ENCODE data around the gene GRB7. TPM values are rescaled to one million over a fixed set of nuclear protein-coding genes. Genes with fewer than 3 reads are reported as not detected.
A peak's percentile ranks its signal among the peaks of the same experiment; 100 is the strongest.

Gene GRB7
- total and polyA plus RNA-seq, 9 of the 15 experiments (the other 6 are each of a cell fraction or from before 2014, with no cell fraction given): 0.04 to 6.2 (median 2.2) TPM

- no peak for TF ChIP-seq TRIM25 (IDR thresholded peaks at IDR 0.05; ENCODE audit: borderline replicate concordance)
- no peak for TF ChIP-seq PML (IDR thresholded peaks at IDR 0.05; ENCODE audit: low read length)
- no peak for TF ChIP-seq RNF2 (IDR thresholded peaks at IDR 0.05)
- TF ChIP-seq ZNF644 (tag; IDR thresholded peaks at IDR 0.05; ENCODE audit: low read depth): no peak
- TF ChIP-seq CBFA2T3 (IDR thresholded peaks at IDR 0.05): 0 out of 2 replicates have a peak, but pooled peaks have one; percentile 38
- peak; percentile 29; the same call in 1 of the 2 replicates for TF ChIP-seq DPF2 (IDR thresholded peaks at IDR 0.05)
- no peak for TF ChIP-seq JUND (IDR thresholded peaks at IDR 0.05; ENCODE audit: borderline replicate concordance, low read depth, low read length)
- peak; percentile 31; the same call in 1 of the 3 replicates for TF ChIP-seq JUND (tag; IDR thresholded peaks at IDR 0.05; ENCODE audit: borderline replicate concordance, low read depth, low read length)
- no peak for TF ChIP-seq ZNF609 (CRISPR knock-in tag; IDR thresholded peaks at IDR 0.05; ENCODE audit: borderline replicate concordance)
- TF ChIP-seq ZNF592 (IDR thresholded peaks at IDR 0.05): no peak
- no peak for TF ChIP-seq NCOR1 (IDR thresholded peaks at IDR 0.05)
- TF ChIP-seq CREM (IDR thresholded peaks at IDR 0.05; ENCODE audit: low read depth): no peak
- TF ChIP-seq NFRKB (IDR thresholded peaks at IDR 0.05; ENCODE audit: low read depth): no peak
- TF ChIP-seq HBP1 (CRISPR knock-in tag; IDR thresholded peaks at IDR 0.05): no peak
- TF ChIP-seq STAG1 (CRISPR knock-in tag; IDR thresholded peaks at IDR 0.05; ENCODE audit: borderline replicate concordance): no peak
- TF ChIP-seq ZNF165 (CRISPR knock-in tag; IDR thresholded peaks at IDR 0.05; ENCODE audit: borderline replicate concordance): no peak
- peak; percentile 78 for TF ChIP-seq NR2C1 (IDR thresholded peaks at IDR 0.05)
- no peak for TF ChIP-seq NR2C1 (tag; IDR thresholded peaks at IDR 0.05)
These were observed 36.3 kb downstream of the GRB7 start (continued) for GRCh38 chr17:39774047-39774446.

Data from K562 (cell line).